Measurements from ENCODE around the gene CCDC83. TPM values are rescaled to one million over a fixed set of nuclear protein-coding genes. Genes with fewer than 3 reads are reported as not detected.
"Not testable (repeated sequence)": the region's sequence is repeated elsewhere in the genome, so short reads cannot be mapped to it uniquely, and the experiment has no call there.

The CCDC83 gene
- total RNA-seq, 1 donor from 2014 or later, result not detected

- H3K36me3 ChIP-seq, result no peaks in the 10 kb centered on the region
- H3K27ac ChIP-seq (replicated peaks), result no peak overlapping the region
- intact Hi-C loops (cut with micrococcal nuclease), result no loop called here
- H3K27me3 ChIP-seq (ENCODE audit: low read depth), result no peaks in the 10 kb centered on the region
- H3K4me3 ChIP-seq, result no peak overlapping the region
- no peak for DNase-seq
- H3K9me3 ChIP-seq (replicated peaks), result peaks cover 14% of the 10 kb centered on the region
- TF ChIP-seq CTCF (IDR thresholded peaks at IDR 0.05; ENCODE audit: borderline replicate concordance), result no peak
- no peaks in the 10 kb centered on the region for H3K4me1 ChIP-seq
Observed at GRCh38 chr11:85835263-85835662, 19.9 kb upstream of the CCDC83 start.

GRCh38 chr11:85835729-85836128 is 19.5 kb upstream of the CCDC83 start:
- intact Hi-C loops (cut with micrococcal nuclease), result no loop called here
- Histone ChIP-seq H3K4me3 (no peak overlapping the region), H3K9me3 (replicated peaks) (peaks cover 14% of the 10 kb centered on the region), H3K36me3 (no peaks in the 10 kb centered on the region), H3K27me3 (ENCODE audit: low read depth) (no peaks in the 10 kb centered on the region), H3K27ac (replicated peaks) (no peak overlapping the region), H3K4me1 (no peaks in the 10 kb centered on the region)
- TF ChIP-seq CTCF (IDR thresholded peaks at IDR 0.05; ENCODE audit: borderline replicate concordance), result no peak
- no peak for DNase-seq

GRCh38 chr11:85840932-85841331 is 14.3 kb upstream of the CCDC83 start:
- H3K4me1 ChIP-seq; H3K36me3 ChIP-seq; H3K27me3 ChIP-seq (ENCODE audit: low read depth); H3K27ac ChIP-seq (replicated peaks); H3K4me3 ChIP-seq; intact Hi-C loops (cut with micrococcal nuclease); H3K9me3 ChIP-seq (replicated peaks); DNase-seq: not testable (repeated sequence)

- Histone ChIP-seq H3K36me3 (no peaks in the 10 kb centered on the region), H3K9me3 (replicated peaks) (no peaks in the 10 kb centered on the region), H3K27me3 (ENCODE audit: low read depth) (no peaks in the 10 kb centered on the region), H3K27ac (replicated peaks) (no peak overlapping the region), H3K4me3 (no peak overlapping the region), H3K4me1 (no peaks in the 10 kb centered on the region)
- TF ChIP-seq CTCF (IDR thresholded peaks at IDR 0.05; ENCODE audit: borderline replicate concordance), result no peak
- intact Hi-C loops (cut with micrococcal nuclease), result no loop called here
- no peak for DNase-seq
Observed at GRCh38 chr11:85843929-85844328, 11.3 kb upstream of the CCDC83 start.

- H3K36me3 ChIP-seq, result no peaks in the 10 kb centered on the region
- H3K27ac ChIP-seq (replicated peaks), result no peak overlapping the region
- no peak for TF ChIP-seq CTCF (IDR thresholded peaks at IDR 0.05; ENCODE audit: borderline replicate concordance)
- no peaks in the 10 kb centered on the region for H3K27me3 ChIP-seq (ENCODE audit: low read depth)
- no peak for DNase-seq
- H3K9me3 ChIP-seq (replicated peaks), result no peaks in the 10 kb centered on the region
- no peak overlapping the region for H3K4me3 ChIP-seq
- no peaks in the 10 kb centered on the region for H3K4me1 ChIP-seq
- intact Hi-C loops (cut with micrococcal nuclease), result no loop called here
Observed at GRCh38 chr11:85844439-85845123, 10.6 kb upstream of the CCDC83 start.

- no peaks in the 10 kb centered on the region for H3K27me3 ChIP-seq (ENCODE audit: low read depth)
- H3K27ac ChIP-seq (replicated peaks), result no peak overlapping the region
- H3K4me3 ChIP-seq, result no peak overlapping the region
- TF ChIP-seq CTCF (IDR thresholded peaks at IDR 0.05; ENCODE audit: borderline replicate concordance), result no peak
- no peak for DNase-seq
- H3K9me3 ChIP-seq (replicated peaks), result no peaks in the 10 kb centered on the region
- no peaks in the 10 kb centered on the region for H3K4me1 ChIP-seq
- H3K36me3 ChIP-seq, result no peaks in the 10 kb centered on the region
- intact Hi-C loops (cut with micrococcal nuclease), result no loop called here
Observed at GRCh38 chr11:85845124-85845631, 10.0 kb upstream of the CCDC83 start.
